SK-N-SH treated with all-trans-retinoic acid at 6 μM for 48 hours (cell line): Measurements from ENCODE around the gene NMRK2.
"Not testable (repeated sequence)": the region's sequence is repeated elsewhere in the genome, so short reads cannot be mapped to it uniquely, and the experiment has no call there.

Experiments
- ATAC-seq: fragments of 200-7000 bp; cut with Tn5 transposase; 3 replicates; pipeline ENCODE4 v1.9.1; 2020; ENCODE audit warnings: mild to moderate bottlenecking, moderate library complexity
- ARNTL ChIP-seq: fragments of 450-650 bp; formaldehyde crosslinking; IDR thresholded peaks from 2 replicates; pipeline ENCODE4 v1.5.0; 2020; ENCODE audit warnings: low read depth, mild to moderate bottlenecking, moderate library complexity, borderline replicate concordance
- BACH2 ChIP-seq: fragments of 250-450 bp; sonication (Bioruptor Pico); IDR thresholded peaks from 2 replicates; pipeline ENCODE4 v1.9.0; 2021; ENCODE audit warnings: mild to moderate bottlenecking, borderline replicate concordance
- CSDC2 ChIP-seq: fragments of 250-450 bp; sonication (Bioruptor Pico); IDR thresholded peaks from 2 replicates; pipeline ENCODE4 v1.5.0; 2020; ENCODE audit warnings: mild to moderate bottlenecking, moderate library complexity
- ESRRG ChIP-seq: fragments of 250-450 bp; sonication (Bioruptor Pico); IDR thresholded peaks from 2 replicates; pipeline ENCODE4 v1.6.1; 2021; ENCODE audit warnings: mild to moderate bottlenecking
- GLIS3 ChIP-seq: fragments of 250-450 bp; sonication (Bioruptor Pico); IDR thresholded peaks from 2 replicates; pipeline ENCODE4 v1.5.0; 2020; ENCODE audit warnings: mild to moderate bottlenecking, moderate library complexity
- ISL1 ChIP-seq: fragments of 250-450 bp; sonication (Bioruptor Pico); IDR thresholded peaks from 2 replicates; pipeline ENCODE4 v2.1.2; 2022; ENCODE audit warnings: mild to moderate bottlenecking, moderate library complexity
- OSR1 ChIP-seq: fragments of 250-450 bp; sonication (Bioruptor Pico); IDR thresholded peaks from 2 replicates; pipeline ENCODE4 v1.8.0; 2022; ENCODE audit warnings: moderate library complexity, mild to moderate bottlenecking, inconsistent platforms
- PPARA ChIP-seq: fragments of 250-450 bp; sonication (Bioruptor Pico); IDR thresholded peaks from 2 replicates; pipeline ENCODE4 v1.5.0; 2020; ENCODE audit warnings: mild to moderate bottlenecking, borderline replicate concordance
- SNAI2 ChIP-seq: fragments of 250-450 bp; sonication (Bioruptor Pico); IDR thresholded peaks from 2 replicates; pipeline ENCODE4 v1.5.0; 2020; ENCODE audit warnings: mild to moderate bottlenecking, moderate library complexity
- TCF4 ChIP-seq: fragments of 250-450 bp; sonication (Bioruptor Pico); IDR thresholded peaks from 2 replicates; pipeline ENCODE4 v1.8.0; 2021; ENCODE audit warnings: mild to moderate bottlenecking, moderate library complexity, borderline replicate concordance
- ZC3H10 ChIP-seq: fragments of 250-450 bp; sonication (Bioruptor Pico); IDR thresholded peaks from 2 replicates; pipeline ENCODE4 v1.5.1; 2021; ENCODE audit warnings: mild to moderate bottlenecking, moderate library complexity
- ZFP3 ChIP-seq: fragments of 250-450 bp; sonication (Bioruptor Pico); IDR thresholded peaks from 2 replicates; pipeline ENCODE4 v1.5.0; 2020; ENCODE audit warnings: mild to moderate bottlenecking, moderate library complexity
- ZFP30 ChIP-seq: fragments of 450-650 bp; formaldehyde crosslinking; IDR thresholded peaks from 2 replicates; pipeline ENCODE4 v1.5.0; 2022; ENCODE audit warnings: mild to moderate bottlenecking, moderate library complexity
- ZNF565 ChIP-seq: fragments of 450-650 bp; formaldehyde crosslinking; conservative IDR thresholded peaks from 2 replicates; pipeline ENCODE4 v1.5.0; 2020; ENCODE audit warnings: low read depth, mild to moderate bottlenecking, moderate library complexity
- ZNF70 ChIP-seq: fragments of 450-650 bp; formaldehyde crosslinking; IDR thresholded peaks from 2 replicates; pipeline ENCODE4 v1.5.0; 2020; ENCODE audit warnings: mild to moderate bottlenecking, moderate library complexity
- ZNF8 ChIP-seq: fragments of 450-650 bp; formaldehyde crosslinking; IDR thresholded peaks from 2 replicates; pipeline ENCODE4 v1.5.0; 2020; ENCODE audit warnings: mild to moderate bottlenecking, moderate library complexity
- TF ChIP-seq, protein P1 (sequence below): fragments of 250-450 bp; sonication (Bioruptor Pico); IDR thresholded peaks from 2 replicates; pipeline ENCODE4 v1.5.1; 2020; ENCODE audit warnings: low read depth, mild to moderate bottlenecking, moderate library complexity
- TF ChIP-seq, protein P2 (sequence below): fragments of 250-450 bp; sonication (Bioruptor Pico); IDR thresholded peaks from 2 replicates; pipeline ENCODE4 v1.5.0; 2020; ENCODE audit warnings: mild to moderate bottlenecking, moderate library complexity
- TF ChIP-seq, protein P3 (sequence below): fragments of 250-450 bp; sonication (Bioruptor Pico); IDR thresholded peaks from 2 replicates; pipeline ENCODE4 v1.5.1; 2021; ENCODE audit warnings: mild to moderate bottlenecking, moderate library complexity
- TF ChIP-seq, protein P4 (sequence below): fragments of 250-450 bp; sonication (Bioruptor Pico); IDR thresholded peaks from 2 replicates; pipeline ENCODE4 v1.8.0; 2021; ENCODE audit warnings: low read depth, mild to moderate bottlenecking, moderate library complexity, borderline replicate concordance

NMRK2 gene

DNA sequence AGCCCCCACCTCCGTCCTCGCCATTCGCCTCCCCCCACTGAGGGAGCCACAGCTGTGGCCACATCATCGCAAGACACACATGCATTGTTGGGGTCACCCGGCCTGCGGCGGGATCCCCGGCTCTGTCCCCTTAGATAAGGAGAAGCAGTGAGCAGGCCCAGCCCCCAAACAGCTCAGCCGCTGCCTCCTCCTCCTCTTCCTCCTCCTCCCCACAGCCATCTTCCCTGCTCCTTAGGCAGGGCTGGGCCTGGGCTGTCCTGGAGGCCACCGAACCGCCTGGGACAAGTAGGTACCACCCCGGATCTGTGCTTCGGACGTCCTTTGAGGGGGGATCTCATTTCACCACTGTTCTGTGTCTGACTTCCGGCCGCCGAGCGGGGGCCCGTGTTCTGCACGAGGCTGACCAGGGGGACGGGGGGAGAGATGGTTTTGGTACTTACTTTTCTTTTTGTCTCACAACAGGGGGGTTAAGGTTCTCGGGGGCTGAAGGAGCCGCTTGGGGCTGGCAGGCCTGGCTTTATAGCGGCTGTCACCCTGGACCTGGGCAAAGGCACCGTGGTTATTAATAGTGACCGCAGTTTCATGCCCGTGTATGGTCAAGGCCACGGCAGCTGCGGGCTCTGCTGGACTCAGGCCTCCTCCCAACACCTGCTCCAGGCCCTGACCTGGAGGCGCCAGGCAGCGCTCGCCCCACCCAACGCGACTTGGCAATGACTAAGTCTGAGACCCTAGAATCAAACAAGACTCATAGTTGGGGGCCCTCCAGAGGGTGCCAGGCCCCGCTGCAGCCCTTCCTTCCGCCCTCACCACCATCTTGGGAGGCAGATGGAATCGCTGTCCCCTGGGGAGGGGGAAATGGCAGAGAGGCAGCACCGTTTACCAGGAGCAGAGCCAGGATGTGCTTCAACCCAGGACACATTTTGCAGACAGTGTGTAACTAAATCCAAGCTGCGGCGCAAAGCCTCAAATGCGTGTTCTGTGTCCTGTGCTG is 18.3 kb downstream of the NMRK2 start (continued):
- no peak for TF ChIP-seq ZC3H10 (CRISPR knock-in tag)
- TF ChIP-seq TCF4 (CRISPR knock-in tag): no peak
- no peak for TF ChIP-seq GLIS3 (CRISPR knock-in tag)
- no peak for TF ChIP-seq ZNF565
- TF ChIP-seq, protein P1, sequence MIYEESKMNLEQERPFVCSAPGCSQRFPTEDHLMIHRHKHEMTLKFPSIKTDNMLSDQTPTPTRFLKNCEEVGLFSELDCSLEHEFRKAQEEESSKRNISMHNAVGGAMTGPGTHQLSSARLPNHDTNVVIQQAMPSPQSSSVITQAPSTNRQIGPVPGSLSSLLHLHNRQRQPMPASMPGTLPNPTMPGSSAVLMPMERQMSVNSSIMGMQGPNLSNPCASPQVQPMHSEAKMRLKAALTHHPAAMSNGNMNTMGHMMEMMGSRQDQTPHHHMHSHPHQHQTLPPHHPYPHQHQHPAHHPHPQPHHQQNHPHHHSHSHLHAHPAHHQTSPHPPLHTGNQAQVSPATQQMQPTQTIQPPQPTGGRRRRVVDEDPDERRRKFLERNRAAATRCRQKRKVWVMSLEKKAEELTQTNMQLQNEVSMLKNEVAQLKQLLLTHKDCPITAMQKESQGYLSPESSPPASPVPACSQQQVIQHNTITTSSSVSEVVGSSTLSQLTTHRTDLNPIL (CRISPR knock-in tag): no peak
- no peak for TF ChIP-seq ISL1
- TF ChIP-seq, all 23 proteins: peak for 0

DNA sequence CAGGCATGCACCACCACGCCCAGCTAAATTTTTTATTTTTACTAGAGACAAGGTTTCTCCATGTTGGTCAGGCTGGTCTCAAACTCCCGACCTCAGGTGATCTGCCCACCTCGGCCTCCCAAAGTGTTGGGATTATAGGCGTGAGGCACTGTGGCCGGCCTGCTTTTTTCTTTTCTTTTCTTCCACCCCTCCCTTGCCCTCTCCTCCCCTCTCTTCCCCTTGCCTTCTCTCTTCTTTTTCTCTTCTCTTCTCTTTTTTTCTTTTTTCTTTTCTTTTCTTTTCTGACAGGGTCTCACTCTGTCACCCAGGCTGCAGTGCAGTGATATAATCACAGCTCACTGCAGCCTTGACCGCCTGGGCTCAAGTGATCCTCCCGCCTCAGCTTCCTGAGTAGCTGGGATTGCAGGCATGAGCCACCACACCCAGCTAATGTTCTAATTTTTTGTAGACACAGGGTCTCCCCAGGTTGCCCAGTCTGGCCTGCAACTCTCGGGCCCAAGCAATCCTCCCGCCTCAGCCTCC is 19.9 kb downstream of the NMRK2 start:
- ATAC-seq: not testable (repeated sequence)

DNA sequence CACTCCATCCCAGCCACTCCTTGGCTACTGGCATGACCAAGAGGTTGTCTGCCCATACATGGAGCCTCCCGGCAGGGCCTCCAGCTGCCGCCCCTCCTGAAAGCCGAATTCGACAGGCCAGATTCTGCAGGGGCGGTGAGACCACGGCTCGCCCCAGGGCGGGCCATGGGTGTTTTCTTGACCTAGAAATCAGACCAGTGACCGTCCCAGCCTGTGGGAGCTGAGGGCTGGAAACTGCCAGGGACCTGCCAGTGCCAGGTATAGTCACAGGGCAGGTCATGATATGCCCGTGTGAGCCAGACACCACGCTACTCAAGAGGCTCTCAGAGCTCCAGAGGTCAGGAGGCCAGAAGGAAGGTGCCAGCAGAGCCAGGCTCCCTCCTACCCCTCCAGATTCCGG is 21.2 kb downstream of the NMRK2 start:
- no peak for TF ChIP-seq ZNF8 (CRISPR knock-in tag)
- no peak for TF ChIP-seq ZNF70
- no peak for TF ChIP-seq ZNF565
- TF ChIP-seq, protein P2, sequence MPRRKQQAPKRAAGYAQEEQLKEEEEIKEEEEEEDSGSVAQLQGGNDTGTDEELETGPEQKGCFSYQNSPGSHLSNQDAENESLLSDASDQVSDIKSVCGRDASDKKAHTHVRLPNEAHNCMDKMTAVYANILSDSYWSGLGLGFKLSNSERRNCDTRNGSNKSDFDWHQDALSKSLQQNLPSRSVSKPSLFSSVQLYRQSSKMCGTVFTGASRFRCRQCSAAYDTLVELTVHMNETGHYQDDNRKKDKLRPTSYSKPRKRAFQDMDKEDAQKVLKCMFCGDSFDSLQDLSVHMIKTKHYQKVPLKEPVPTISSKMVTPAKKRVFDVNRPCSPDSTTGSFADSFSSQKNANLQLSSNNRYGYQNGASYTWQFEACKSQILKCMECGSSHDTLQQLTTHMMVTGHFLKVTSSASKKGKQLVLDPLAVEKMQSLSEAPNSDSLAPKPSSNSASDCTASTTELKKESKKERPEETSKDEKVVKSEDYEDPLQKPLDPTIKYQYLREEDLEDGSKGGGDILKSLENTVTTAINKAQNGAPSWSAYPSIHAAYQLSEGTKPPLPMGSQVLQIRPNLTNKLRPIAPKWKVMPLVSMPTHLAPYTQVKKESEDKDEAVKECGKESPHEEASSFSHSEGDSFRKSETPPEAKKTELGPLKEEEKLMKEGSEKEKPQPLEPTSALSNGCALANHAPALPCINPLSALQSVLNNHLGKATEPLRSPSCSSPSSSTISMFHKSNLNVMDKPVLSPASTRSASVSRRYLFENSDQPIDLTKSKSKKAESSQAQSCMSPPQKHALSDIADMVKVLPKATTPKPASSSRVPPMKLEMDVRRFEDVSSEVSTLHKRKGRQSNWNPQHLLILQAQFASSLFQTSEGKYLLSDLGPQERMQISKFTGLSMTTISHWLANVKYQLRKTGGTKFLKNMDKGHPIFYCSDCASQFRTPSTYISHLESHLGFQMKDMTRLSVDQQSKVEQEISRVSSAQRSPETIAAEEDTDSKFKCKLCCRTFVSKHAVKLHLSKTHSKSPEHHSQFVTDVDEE (CRISPR knock-in tag): no peak
- TF ChIP-seq BACH2: no peak
- TF ChIP-seq ISL1: no peak
- no peak for TF ChIP-seq OSR1
- no peak for TF ChIP-seq ZC3H10 (CRISPR knock-in tag)
- TF ChIP-seq, protein P3, sequence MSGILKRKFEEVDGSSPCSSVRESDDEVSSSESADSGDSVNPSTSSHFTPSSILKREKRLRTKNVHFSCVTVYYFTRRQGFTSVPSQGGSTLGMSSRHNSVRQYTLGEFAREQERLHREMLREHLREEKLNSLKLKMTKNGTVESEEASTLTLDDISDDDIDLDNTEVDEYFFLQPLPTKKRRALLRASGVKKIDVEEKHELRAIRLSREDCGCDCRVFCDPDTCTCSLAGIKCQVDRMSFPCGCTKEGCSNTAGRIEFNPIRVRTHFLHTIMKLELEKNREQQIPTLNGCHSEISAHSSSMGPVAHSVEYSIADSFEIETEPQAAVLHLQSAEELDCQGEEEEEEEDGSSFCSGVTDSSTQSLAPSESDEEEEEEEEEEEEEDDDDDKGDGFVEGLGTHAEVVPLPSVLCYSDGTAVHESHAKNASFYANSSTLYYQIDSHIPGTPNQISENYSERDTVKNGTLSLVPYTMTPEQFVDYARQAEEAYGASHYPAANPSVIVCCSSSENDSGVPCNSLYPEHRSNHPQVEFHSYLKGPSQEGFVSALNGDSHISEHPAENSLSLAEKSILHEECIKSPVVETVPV (CRISPR knock-in tag): no peak
- TF ChIP-seq, protein P4, sequence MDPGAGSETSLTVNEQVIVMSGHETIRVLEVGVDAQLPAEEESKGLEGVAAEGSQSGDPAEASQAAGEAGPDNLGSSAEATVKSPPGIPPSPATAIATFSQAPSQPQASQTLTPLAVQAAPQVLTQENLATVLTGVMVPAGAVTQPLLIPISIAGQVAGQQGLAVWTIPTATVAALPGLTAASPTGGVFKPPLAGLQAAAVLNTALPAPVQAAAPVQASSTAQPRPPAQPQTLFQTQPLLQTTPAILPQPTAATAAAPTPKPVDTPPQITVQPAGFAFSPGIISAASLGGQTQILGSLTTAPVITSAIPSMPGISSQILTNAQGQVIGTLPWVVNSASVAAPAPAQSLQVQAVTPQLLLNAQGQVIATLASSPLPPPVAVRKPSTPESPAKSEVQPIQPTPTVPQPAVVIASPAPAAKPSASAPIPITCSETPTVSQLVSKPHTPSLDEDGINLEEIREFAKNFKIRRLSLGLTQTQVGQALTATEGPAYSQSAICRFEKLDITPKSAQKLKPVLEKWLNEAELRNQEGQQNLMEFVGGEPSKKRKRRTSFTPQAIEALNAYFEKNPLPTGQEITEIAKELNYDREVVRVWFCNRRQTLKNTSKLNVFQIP (CRISPR knock-in tag): no peak
- TF ChIP-seq, protein P1 (CRISPR knock-in tag): no peak
- TF ChIP-seq CSDC2 (CRISPR knock-in tag): no peak
- TF ChIP-seq ZFP3 (CRISPR knock-in tag): no peak
- no peak for TF ChIP-seq PPARA
- TF ChIP-seq GLIS3 (CRISPR knock-in tag): no peak
- ATAC-seq: no peak; the same call in 2 of the 3 replicates

DNA sequence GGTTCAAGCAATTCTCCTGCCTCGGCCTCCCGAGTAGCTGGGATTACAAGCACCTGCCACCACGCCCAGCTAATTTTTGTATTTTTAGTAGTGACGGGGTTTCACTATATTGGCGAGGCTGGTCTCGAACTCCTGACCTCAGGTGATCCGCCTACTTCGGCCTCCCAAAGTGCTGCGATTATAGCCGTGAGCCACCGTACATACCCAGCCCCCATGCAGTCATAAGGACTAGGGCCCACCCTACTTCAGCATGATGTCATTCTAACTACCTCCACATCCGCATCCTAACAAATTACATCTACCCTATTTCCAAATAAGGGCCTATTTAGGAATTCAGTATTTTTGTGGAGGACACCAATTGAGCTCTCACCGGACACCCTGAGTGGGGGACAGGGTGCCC is 22.4 kb downstream of the NMRK2 start:
- ATAC-seq: not testable (repeated sequence)

DNA sequence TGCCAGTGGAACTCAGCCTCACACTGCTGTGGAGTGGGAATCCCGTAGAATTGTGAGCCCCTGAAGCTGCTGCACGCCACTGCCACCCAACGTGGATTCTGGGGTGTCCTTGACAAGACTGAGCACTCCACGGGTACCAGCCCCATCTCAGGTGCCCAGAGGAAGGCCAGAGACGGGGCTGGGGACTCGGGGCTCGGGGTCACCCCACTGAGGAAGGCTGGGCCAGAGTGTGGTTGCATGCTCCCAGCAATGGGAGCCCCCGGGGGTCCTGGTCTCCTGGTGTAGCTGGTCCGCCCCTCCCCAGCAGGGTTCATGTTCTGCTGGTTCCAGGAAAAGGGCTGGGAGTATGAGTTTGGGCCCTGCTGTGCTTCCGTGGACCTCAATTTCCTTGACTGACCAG is 22.8 kb downstream of the NMRK2 start:
- ATAC-seq: no peak
- TF ChIP-seq ZFP30 (CRISPR knock-in tag): no peak
- no peak for TF ChIP-seq CSDC2 (CRISPR knock-in tag)
- TF ChIP-seq, protein P2 (CRISPR knock-in tag): no peak
- TF ChIP-seq ARNTL (CRISPR knock-in tag): no peak
- no peak for TF ChIP-seq ESRRG (CRISPR knock-in tag)
- no peak for TF ChIP-seq ZC3H10 (CRISPR knock-in tag)
- TF ChIP-seq ZNF70: no peak
- no peak for TF ChIP-seq ISL1
- no peak for TF ChIP-seq TCF4 (CRISPR knock-in tag)
- TF ChIP-seq SNAI2 (CRISPR knock-in tag): no peak
